GM23248 (cell line): ENCODE measurements around the gene TENM4.

Experiments
- EZH2 ChIP-seq: fragments of 200-600 bp; sonication (generic); IDR thresholded peaks from 2 replicates; pipeline ENCODE4 v1.6.1; 2018; ENCODE audit warnings: antibody characterized with exemption, mild to moderate bottlenecking; ENCODE audit not compliant: insufficient read depth, poor library complexity, severe bottlenecking
- EZH2phosphoT487 ChIP-seq: fragments of 200-600 bp; sonication (generic); IDR thresholded peaks from 2 replicates; pipeline ENCODE4 v1.6.1; 2018; ENCODE audit warnings: antibody characterized with exemption, moderate library complexity, mild to moderate bottlenecking, low read depth; ENCODE audit not compliant: insufficient read depth

- TF ChIP-seq EZH2phosphoT487 (no peak), EZH2 (no peak)
These were observed 352.9 kb downstream of the TENM4 start for GRCh38 chr11:79087961-79088318.
